GM12801 (cell line): ENCODE results near the gene RND1.

Source experiments
- CTCF ChIP-seq: IDR thresholded peaks from one replicate; pipeline ENCODE4 v1.5.1; 2011; ENCODE audit warnings: control low read depth; ENCODE audit not compliant: insufficient read length; ENCODE audit errors: extremely low read depth

Gene RND1

GRCh38 chr12:48865281-48866051 lies at the start of gene RND1:
RND1 (minus strand) TSS chr12:48865870; CDS start chr12:48865767, 103 bp downstream.
- no peak for TF ChIP-seq CTCF

GRCh38 chr12:48910196-48910595 lies 44.5 kb upstream of the RND1 start:
- TF ChIP-seq CTCF, result no peak

- TF ChIP-seq CTCF, result no peak
Observed at GRCh38 chr12:48907245-48907644, 41.6 kb upstream of the RND1 start.

GRCh38 chr12:48903982-48904411 lies 38.3 kb upstream of the RND1 start:
- TF ChIP-seq CTCF, result no peak

GRCh38 chr12:48903363-48903981 lies 37.8 kb upstream of the RND1 start:
- TF ChIP-seq CTCF, result no peak

GRCh38 chr12:48901278-48901677 lies 35.6 kb upstream of the RND1 start:
- no peak for TF ChIP-seq CTCF

- no peak for TF ChIP-seq CTCF
Observed at GRCh38 chr12:48899651-48900050, 34.0 kb upstream of the RND1 start.
